Activated CD8-positive, alpha-beta memory T cell treated with anti-CD3 and anti-CD28 coated beads for 1 hour (primary cell): Measurements from ENCODE around the gene TRIM41.
"Not testable (repeated sequence)": the region's sequence is repeated elsewhere in the genome, so short reads cannot be mapped to it uniquely, and the experiment has no call there.

Experiments
- DNase-seq, 2 donors: peaks; one replicate each; pipeline ENCODE4 v3.0.0-alpha.2; 2020; ENCODE audit warnings: low read depth in 1 of 2; ENCODE audit errors: extremely low read depth in 1 of 2

TRIM41 gene

DNA sequence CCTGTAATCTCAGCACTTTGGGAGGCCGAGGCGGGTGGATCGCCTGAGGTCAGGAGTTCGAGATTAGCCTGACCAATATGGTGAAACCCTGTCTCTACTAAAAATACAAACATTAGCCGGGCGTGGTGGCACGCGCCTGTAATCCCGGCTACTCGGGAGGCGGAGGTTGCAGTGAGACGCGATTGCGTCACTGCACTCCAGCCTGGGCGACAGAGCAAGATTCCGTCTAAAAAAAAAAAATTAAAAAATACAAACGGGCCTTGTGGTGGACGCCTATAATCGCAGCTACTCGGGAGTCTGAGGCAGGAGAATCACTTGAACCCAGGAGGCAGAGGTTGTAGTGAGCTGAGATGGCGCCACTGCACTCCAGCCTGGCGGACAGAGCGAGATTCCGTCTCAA is 14.1 kb upstream of the TRIM41 start:
- not testable (repeated sequence) for DNase-seq

DNA sequence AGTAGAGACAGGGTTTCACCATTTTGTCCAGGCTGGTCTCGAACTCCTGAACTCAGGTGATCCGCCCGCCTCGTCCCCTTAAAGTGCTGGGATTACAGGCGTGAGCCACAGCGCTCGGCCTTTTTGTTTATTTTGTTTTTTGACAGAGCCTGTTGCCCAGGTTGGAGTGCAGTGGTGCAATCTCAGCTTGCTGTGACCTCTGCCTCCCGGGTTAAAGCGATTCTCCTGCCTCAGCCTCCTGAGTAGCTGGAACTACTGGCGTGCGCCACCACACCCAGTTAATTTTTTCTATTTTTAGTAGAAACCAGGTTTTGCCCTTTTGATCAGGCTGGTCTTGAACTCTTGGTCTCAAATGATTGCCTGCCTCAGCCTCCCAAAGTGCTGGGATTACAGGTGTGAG is 12.9 kb upstream of the TRIM41 start:
- DNase-seq, result not testable (repeated sequence)

DNA sequence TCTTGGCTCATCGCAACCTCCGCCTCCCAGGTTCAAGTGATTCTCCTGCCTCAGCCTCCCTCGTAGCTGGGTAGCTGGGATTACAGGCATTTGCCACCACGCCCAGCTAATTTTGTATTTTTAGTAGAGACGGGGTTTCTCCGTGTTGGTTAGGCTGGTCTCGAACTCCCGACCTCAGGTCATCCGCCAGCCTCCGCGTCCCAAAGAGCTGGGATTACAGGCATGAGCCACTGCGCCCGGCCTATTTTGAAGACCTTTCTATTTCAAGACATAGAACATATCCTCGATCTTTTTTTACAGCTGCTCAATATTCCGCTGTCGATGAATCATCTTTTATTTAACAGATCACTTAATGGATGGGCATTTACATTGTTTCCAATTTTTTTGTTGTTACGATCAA is 12.4 kb upstream of the TRIM41 start:
- not testable (repeated sequence) for DNase-seq

DNA sequence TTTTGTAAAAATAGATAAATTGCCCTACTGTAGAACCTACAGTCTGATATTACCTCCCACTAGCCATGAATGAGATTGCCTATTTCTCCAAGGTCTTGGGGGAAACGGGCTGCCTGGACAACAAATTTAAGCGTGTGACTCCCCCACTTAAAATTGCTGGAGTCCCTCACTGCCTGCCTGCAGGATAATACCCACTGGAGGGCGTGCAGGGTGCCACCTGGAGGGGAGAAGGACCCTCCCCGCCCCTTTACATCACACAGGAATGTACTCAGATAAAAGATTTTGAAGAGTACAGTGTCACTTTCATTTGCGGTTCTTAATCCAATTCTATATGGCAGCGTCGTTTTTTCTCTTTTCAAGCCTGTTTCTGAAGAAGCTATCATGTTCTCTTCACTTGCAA is 11.9 kb upstream of the TRIM41 start:
- DNase-seq, result no peak

DNA sequence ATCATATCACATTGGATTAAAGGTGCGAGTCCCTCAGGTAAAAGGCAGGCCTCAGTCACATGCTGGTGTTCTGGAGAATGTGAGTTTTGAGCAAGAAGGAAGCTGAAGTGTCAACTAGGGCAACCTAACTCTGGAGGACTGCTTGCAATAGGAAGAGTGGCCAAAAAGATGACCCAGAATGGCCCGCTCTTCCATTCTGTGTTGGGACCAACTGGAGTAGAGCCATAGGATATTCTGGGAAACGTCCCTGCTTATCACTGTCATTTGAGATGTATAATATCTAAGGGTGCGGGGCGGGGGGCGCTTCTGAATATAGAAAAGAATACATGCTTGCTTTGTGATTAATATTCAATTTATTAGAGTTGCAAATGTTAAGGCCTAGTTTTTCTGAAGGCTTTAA is 11.0 kb upstream of the TRIM41 start:
- DNase-seq, result no peak

- DNase-seq, result no peak
Measured at GRCh38 chr5:181212934-181213333, 10.1 kb upstream of the TRIM41 start.

DNA sequence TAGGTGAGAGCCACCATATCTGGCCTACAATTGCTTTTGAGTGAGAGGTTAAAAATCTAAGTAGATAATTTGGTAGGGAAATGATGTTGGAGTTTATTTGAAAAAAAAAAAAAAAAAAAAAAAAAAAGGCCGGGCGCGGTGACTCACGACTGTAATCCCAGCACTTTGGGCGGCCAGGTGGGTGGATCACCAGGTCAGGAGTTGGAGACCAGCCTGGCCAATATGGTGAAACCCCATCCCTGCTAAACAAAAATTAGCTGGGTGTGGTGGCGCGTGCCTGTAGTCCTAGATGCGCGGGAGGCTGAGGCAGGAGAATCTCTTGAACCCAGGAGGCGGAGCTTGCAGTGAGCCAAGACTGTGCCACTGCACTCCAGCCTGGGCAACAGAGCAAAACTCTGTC is 8.8 kb upstream of the TRIM41 start:
- not testable (repeated sequence) for DNase-seq

- no peak for DNase-seq
Measured at GRCh38 chr5:181215997-181216989, 6.8 kb upstream of the TRIM41 start.

GRCh38 chr5:181217111-181217802 is 5.8 kb upstream of the TRIM41 start:
- no peak for DNase-seq

- no peak for DNase-seq
Measured at GRCh38 chr5:181217803-181218062, 5.3 kb upstream of the TRIM41 start.

- DNase-seq, result no peak
Measured at GRCh38 chr5:181218795-181219124, 4.3 kb upstream of the TRIM41 start.

- DNase-seq, result no peak
Measured at GRCh38 chr5:181219262-181220177, 3.6 kb upstream of the TRIM41 start.

DNA sequence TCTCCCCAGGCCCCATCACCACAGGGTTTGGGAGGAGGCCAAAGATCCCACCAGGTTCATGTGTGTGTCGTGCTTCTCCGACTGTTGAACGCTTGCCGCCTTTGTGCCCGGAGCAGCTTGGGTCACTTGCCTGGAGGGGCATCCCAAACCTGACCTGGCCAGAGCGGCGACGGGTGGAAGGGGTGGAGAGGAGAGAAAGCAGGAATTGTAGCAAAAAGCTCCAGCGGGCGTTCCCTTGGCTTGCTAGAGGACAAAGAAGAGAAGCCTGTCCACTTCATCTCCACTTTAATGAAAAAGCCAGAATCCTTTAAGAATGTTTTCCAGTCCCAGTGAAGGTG is 2.9 kb upstream of the TRIM41 start:
- no peak for DNase-seq

DNA sequence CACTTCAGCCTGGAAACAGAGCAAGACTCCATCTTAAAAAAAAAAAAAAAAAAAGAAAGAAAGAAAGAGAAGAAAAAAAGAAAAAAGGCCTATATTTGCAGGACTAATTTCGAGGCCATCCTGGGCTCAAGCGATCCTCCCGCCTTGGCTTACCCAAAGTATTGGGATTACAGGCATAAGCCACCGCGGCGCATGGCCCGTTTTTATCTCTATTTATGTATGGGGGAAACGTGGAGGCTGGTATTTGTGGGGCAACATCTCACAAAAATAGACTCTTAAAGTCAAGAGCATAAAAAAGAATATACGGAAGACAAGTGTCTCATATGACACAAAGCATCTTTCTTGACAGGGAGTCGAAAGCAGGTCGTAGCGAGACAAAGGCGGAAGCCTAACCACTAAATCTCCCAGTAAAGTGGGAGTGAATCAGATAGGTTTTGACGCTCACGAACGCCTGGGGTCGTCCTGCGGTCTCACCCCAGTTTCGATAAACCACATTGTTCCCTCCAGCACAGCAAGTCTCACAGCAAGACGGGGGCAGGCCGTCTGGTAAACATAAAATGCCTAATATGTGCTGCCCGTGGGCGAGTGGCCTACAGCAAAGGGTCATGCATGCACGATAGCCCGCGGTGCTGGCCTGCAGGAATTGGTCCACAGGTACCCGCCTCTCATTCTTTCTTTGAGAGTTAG is 1.8 kb upstream of the TRIM41 start:
- DNase-seq, result peak in 1 of 2 donors; percentile 48

DNA sequence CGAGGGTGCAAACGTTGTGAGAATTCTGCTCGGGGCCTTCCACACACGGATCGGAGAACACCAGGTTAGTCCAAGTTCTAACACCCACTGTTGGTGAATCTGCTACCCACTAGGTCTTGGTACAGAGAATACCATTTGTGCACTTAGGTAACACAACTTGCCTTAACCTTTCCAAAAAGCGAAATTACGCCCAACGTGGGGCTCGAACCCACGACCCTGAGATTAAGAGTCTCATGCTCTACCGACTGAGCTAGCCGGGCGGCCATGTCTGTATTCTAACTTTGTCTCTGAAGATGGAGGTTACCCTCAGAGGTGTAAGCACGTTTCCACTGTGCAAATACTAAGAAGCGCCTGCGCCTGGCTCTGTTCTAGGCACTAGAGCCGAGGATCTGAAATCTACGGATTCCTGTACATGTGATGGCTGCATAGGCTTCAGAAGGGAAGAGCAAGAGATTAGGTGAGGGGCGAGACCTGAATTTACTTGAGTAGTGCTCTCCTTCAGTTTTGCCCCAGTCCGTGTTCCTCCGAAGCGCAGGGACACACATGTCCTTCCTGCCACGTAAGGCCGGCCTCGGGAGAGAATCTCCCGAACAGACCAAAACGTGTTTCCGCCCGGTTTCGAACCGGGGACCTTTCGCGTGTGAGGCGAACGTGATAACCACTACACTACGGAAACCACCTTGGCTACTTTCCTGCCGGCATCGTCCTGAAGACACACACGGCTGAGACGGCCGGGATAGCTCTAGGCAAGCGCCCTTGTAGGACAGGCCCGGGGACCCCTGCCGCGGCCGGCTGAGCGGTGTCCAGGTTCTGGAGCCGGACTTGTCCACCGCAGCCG is 1.1 kb upstream of the TRIM41 start:
- peak; percentile 84 to 92 for DNase-seq

- no peak for DNase-seq
Measured at GRCh38 chr5:181222630-181223057, 437 bp upstream of the TRIM41 start.

DNA sequence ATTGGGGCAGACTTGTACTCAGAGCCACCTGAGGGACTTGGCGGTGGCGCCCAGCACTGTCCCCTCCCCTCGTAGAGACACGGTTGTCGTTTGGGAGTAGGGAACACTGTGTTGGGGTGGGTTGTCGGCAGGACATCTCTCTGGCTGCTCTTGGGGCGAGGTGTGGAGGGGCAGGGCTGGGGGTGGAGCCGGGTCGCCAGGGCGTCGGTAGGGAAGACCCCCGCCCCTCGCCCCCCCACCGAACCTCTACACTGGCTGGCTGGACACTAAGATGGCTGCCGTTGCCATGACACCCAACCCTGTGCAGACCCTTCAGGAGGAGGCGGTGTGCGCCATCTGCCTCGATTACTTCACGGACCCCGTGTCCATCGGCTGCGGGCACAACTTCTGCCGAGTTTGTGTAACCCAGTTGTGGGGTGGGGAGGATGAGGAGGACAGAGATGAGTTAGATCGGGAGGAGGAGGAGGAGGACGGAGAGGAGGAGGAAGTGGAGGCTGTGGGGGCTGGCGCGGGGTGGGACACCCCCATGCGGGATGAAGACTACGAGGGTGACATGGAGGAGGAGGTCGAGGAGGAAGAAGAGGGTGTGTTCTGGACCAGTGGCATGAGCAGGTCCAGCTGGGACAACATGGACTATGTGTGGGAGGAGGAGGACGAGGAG is 778 bp downstream of the TRIM41 start:
- no peak for DNase-seq

DNA sequence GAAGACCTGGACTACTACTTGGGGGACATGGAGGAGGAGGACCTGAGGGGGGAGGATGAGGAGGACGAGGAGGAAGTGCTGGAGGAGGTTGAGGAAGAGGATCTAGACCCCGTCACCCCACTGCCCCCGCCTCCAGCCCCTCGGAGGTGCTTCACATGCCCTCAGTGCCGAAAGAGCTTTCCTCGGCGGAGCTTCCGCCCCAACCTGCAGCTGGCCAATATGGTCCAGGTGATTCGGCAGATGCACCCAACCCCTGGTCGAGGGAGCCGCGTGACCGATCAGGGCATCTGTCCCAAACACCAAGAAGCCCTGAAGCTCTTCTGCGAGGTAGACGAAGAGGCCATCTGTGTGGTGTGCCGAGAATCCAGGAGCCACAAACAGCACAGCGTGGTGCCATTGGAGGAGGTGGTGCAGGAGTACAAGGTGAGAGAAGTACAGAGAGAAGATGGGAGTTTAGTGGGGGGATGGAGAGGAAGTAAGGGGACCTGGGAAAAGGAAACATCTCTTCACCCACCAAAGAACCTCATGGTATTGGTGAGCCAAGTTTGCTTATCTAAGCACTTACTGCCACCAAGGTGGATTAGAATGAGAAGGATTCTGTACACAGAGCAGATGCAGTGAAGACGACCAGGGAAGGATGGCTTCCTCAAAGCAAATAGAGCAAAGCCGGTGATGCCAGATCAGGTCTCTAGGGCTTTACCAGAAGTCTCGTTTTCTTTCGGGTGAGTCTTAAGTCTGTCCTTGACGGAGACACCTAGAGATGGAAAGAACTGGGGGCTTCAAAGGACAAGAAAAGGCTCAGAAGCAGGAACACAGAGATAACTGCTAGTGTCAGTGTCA is 1.5 kb downstream of the TRIM41 start:
- no peak for DNase-seq

DNA sequence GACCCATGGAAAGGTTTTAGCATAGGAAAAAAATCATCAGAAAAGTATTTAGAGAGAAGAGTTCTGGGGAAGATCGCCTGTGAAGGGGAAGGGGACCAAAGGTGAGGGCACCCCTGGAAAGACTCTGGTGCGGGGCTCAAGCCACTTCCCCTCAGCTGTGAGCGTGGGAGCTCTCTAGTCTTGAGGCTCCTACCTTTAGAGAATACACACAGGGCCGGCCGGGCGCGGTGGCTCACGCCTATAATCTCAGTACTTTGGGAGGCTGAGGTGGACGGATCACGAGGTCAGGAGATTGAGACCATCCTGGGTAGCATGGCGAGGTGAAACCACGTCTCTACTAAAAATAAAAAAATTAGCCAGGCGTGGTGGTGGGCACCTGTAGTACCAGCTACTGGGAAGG is 6.9 kb downstream of the TRIM41 start:
- no peak for DNase-seq
